GM18861 (cell line): ENCODE measurements around the gene ARHGAP30.
"Not testable (repeated sequence)": the region's sequence is repeated elsewhere in the genome, so short reads cannot be mapped to it uniquely, and the experiment has no call there.

Experiments used
- ATAC-seq: cut with Tn5 transposase; IDR thresholded peaks from one replicate; pipeline ENCODE4 v1.9.1; 2021; ENCODE audit not compliant: unreplicated experiment

Gene ARHGAP30

DNA sequence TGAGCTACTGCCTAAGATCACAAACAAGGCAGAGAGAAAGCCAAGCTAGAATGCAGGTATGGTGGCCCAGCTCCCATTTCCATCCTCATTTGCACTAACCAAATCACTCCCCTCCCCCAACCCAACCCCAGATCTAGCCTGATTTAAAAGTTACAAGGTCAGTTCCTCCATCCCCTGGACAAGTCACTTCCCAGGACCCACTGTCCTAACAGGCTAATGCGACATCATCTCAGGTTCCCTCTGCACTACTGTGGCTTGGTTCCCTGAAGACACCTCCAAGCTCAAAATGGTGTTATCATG is 51.1 kb downstream of the ARHGAP30 start:
- no peak for ATAC-seq

DNA sequence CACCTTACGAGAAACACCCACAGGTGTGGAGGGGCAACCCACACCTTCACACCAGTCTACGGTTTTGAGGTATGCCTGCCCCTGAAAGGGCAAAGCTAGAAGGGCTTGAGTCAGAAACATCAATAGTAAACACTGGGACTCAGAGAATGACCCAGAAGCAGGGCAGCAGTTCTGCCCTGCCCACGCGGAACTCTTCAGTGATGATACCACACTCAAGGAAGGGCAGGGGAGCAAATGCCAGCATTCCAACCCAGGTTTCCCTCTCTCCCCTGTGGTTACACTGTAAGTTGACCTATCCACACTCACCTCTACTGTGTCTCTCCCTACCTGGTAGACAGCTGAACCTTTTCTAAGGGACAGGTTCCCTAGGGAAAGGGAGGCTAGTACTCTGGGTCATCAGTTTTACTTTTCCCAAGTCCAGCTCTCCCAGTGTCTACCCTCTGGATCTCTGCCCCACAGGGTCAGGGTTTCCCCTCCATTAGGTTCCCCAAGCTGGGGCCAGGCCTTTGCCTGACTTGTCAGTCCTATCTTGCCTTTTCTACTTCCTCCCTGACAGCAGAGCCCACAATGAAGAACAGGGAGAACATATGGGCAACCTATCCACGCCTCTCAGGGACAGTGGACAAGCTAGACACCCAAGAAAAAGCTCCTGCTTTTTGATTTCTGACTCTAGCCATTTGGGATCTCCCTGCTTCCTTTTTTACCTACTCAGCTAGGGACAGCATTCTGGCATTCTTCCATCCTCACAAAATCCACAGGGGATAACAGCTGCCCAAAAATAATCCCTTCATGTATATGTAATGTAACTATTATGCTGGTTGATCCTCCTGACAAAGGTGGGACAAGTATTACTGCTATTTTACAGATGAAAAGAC is 51.7 kb downstream of the ARHGAP30 start:
- no peak for ATAC-seq

DNA sequence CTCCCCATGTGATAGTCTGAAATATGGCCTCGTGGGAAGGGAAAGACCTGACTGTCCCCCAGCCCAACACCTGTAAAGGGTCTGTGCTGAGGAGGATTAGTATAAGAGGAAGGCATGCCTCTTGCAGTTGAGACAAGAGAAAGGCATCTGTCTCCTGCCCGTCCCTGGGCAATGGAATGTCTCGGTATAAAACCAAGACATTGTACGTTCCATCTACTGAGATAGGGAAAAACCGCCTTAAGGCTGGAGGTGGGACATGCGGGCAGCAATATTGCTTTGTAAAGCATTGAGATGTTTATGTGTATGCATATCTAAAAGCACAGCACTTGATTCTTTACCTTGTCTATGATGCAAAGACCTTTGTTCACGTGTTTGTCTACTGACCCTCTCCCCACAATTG is 52.5 kb downstream of the ARHGAP30 start:
- ATAC-seq, result not testable (repeated sequence)

DNA sequence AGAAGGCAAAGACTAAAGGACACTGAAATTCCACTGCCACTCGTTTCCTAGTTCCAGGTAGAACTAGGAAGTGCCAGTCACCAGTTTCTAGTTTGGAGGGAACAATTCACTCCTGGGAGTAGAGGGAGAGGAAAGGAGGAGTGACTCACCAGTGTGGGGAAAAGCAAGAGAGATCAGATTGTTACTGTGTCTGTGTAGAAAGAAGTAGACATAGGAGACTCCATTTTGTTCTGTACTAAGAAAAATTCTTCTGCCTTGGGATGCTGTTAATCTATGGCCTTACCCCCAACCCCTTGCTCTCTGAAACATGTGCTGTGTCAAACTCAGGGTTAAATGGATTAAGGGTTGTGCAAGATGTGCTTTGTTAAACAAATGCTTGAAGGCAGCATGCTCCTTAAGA is 53.0 kb downstream of the ARHGAP30 start:
- ATAC-seq, result not testable (repeated sequence)

DNA sequence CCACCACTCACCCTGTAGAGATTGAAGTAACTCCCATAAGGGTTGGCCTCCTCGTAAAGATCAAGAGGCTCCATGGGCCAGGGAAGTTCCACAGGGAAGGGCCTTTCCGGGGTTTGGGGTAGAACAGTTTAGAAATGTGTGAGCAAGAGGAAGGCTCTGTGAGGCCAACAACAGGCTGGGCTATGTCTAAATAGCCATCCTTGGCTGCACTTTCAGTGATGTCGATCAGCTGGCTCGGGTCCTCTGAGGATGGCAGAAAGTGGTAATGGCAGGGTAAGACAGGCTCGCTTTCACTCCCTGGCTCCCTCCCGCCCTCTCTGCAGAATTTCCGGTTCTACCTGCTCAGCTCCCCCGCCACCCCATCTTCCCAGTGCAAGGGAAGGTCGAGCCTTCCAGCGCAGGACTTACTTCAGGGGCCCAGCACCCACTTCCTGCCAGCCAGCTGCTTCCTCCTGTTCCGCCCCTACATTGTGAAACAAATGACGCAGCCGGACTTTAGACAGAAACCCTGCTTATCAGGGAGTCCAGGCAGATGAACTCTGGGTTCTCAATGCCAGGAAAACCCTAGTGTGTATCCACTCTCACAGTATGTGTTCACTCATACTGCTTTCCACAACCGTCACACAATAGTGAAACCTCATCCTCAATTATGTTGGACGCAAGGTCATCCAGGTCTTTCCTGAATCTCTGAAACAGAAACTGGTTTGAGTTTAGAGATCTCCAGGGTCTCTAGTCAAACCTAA is 56.0 kb downstream of the ARHGAP30 start:
- ATAC-seq, result peak; percentile 79

DNA sequence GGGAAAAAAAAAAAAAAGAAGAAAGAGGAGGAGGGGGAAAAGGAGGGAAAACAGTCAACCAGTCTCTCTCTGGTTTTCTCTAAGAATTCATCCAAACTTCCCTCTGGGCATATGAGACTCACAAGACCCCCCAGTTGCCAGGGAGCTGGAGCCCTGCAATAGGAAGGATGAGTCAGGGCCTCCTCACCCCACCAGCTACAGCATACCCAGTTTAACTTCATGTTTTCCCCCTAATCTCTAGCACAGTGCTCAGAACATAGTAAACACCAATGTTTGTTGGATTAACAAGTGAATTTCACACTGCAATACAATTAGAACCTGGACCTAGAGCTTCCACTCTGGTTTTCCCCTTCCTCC is 56.6 kb downstream of the ARHGAP30 start:
- peak; percentile 23 for ATAC-seq

DNA sequence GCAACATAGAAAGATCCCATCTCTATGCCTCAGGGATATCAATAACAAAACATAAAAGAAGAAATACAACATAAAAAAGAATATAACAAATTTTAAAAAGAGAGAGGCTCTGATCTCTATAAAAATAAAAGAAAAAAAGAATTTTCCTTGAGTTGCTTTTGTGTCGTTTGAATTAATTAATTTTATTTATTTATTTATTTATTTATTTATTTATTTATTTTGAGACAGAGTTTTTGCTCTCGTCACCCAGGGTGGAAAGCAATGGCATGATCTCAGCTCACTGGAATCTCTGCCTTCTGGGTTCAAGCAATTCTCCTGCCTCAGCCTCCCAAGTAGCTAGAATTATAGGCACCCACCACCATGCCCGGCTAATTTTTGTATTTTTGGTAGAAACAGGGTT is 57.3 kb downstream of the ARHGAP30 start:
- no peak for ATAC-seq

DNA sequence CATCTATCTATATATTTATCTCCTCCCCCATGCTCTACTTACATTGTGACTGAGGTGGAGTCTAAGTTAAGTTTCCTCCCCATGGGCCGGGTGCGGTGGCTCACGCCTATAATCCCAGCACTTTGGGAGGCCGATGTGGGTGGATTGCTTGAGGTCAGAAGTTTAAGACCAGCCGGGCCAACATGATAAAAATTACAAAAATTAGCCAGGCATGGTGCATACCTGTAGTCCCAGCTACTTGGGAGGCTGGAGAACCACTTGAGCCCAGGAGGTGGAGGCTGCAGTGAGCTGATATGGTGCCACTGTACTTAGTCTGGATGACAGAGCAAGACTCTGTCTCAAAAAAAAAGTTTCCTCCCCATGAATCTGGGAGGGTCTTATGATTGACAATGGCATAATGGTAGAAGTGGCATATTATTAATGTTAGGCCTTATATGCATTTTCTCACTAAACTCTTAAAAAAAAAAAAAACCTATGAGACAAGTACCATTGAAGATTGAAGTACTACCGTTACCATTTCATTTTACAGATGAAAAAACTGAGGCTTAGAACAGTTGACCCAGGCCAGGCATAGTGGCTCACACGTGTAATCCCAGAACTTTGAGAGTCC is 60.0 kb downstream of the ARHGAP30 start:
- no peak for ATAC-seq

DNA sequence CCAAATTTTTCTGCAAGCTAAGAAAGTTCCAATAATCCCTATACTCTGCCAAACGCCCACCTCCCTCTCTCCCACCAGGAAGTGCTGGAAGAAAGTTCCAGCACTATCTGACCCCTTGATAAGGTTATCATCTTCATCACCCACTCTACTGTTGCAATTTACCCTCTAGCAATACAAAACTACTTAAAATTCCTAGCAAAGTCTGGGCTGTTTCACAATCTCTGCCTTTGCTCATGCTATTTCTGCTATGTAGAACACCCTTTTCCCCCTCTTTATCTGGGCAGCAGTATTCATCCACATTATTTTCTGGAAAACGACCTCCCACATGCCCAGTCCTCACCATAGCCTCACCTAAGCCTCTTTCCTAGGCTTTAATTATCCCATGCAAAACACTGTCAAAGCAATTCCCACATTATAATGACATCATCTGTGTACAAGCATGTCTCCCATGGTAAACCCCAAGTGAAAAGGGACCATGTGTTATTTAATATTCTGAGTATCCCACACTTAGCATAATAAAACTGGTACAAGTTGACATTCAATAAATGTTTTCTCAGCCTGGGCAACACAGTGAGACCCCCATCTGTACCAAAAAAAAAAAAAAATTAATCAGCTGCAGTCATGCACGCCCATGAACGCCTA is 60.7 kb downstream of the ARHGAP30 start:
- ATAC-seq, result no peak

DNA sequence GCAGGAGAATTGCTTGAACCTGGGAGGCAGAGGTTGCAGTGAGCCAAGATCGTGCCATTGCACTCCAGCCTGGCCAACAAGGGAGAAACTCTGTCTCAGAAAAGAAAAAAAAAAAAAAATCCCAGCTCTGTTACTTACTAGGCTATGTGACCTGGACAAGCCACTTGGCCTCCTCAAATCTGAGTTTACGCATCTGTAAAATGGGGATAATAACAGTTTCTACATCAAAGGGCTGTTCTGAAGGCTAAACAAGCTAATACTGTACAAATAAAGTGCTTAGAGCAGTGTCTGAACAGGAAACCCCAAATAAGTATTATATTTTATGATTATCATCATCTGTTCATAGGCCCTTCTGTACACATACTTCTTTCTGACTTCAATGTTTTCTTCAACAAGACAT is 62.3 kb downstream of the ARHGAP30 start:
- ATAC-seq, result no peak

DNA sequence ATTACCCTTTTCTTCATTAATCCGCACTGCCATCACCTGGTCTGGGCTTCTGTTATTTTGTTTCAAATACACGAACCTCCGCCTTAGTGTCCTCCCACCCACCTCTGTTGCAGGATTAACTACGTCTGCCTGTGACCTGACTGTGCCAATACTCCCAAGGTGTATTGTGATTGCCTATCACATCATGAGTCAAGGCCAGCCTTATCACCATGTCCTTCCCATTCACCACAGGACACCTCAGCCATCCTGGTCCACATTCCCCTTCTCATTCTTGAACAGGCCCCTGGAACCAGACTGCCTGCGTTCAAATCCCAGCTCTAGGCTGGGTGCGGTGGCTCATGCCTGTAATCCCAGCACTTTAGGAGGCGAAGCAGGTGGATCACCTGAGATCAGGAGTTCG is 63.1 kb downstream of the ARHGAP30 start:
- no peak for ATAC-seq

DNA sequence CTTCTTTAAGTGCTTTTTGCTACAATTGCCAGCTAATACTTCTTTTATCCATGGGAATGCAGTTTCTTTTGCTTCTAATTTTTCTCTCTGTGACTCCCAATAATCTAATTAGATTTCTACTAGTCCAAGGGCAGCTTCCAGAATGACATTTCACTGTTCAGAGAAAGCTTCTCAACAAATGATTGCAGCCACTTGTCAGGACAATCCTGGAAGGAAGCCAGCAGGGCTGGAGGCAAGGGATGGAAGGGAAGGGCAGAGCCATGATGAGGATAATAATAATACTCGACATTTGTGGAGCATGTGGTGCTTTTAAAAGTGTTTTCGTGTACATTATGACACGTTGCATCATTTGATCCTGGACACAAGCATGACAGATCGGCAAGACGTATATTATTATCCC is 68.2 kb downstream of the ARHGAP30 start:
- ATAC-seq, result no peak

DNA sequence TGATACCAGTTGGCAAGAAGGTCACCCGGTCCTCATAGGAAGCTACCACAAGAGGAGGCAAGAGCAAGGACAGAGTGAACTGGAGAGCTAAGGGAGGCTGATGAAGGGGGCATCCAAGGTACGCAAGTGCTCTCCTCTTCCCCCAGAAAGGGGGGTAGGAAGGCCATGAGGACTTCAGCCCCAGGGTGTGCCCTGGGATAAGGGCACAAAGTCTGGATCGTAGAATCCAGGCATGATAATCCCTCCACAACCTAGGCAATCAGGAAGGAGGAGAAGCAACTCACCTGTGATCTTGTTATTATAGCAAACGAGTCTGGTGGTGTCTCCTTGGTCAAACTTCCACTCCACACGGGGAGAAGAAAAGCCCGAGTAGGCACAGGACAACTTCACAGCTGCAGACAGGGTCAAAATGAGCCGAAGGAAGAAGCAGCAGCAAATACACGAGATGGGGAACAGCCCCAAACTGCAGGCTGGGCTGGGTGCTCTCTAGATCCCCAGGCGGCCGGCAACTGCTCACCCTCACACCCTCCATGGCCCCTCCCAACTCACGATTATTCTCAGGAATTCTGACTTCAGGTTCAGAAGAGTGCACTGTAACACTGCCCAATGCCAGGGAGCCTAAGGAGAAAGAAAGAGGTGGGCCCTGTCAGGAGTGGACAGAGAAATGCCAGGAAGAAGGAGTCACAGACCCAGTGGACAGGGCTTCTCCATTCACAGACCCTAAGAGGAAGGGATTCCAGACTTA is 68.8 kb downstream of the ARHGAP30 start:
- ATAC-seq, result no peak

DNA sequence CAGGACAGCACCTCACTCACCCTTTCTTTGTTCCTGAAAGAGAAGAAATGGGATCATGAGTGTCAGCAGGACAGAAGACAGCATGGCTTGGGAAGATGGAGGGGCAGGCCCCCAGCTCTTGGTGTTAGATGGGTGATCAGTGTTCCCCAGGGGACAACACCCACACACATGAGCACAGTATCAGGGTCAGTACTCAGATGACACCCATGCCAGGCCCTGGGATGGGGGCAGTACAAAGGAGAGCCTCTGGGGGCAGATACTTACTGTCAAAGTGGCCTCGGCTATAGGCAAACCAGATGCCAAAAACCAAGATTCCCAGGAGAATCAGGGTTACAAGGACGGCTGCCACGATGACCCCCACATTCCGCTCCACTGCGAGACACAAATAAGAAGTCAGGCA is 70.3 kb downstream of the ARHGAP30 start:
- ATAC-seq, result no peak

DNA sequence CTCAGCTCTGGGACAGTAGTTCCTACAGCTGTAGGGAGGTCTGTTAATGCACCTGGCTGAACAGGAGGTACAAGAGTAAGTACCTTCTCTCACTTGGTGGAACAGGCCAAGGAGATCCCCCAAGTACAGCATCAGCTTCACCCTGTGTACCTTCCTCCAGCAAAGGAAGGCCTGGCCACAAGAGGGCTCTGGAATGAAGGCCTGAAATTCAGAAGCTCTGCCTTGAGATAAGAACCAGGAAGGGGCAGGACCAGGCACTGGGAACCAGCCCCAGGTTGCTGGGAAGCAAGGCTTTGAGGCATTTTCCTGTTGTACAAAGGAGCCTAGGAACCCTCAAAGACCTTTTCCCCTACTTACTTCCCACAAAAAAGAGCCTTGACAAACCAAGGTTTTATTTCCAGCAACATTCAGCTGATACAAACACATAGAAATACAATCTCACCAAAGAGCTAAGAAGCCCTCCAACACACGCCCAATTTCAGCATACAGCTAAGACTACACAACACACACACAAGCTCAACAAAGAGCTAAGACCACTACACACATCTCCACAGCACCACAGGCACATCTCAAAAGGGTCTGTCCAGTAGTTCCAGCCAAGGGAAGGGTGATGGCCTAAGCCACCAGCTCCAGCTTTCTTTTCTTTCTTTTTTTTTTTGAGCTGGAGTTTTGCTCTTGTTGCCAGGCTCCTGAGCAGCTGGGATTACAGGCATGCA is 72.2 kb downstream of the ARHGAP30 start:
- no peak for ATAC-seq
